Endothelial cell (in vitro differentiated cells): ENCODE measurements around the gene REEP6. TPM values are rescaled to one million over a fixed set of nuclear protein-coding genes. Genes with fewer than 3 reads are reported as not detected.
A peak's percentile ranks its signal among the peaks of the same experiment; 100 is the strongest.

Source experiments
- DNase-seq: peaks from one replicate; pipeline ENCODE4 v3.0.0; 2021; ENCODE audit warnings: low spot score
- H3K27ac Mint-ChIP-seq: one replicate; pipeline ENCODE4 v1.8.0; 2021; ENCODE audit warnings: mixed read lengths, inconsistent platforms; ENCODE audit not compliant: unreplicated experiment
- H3K27me3 Mint-ChIP-seq: one replicate; pipeline ENCODE4 v1.8.0; 2021; ENCODE audit warnings: mild to moderate bottlenecking, moderate library complexity, mixed read lengths, inconsistent platforms; ENCODE audit not compliant: unreplicated experiment
- H3K36me3 Mint-ChIP-seq: one replicate; pipeline ENCODE4 v1.8.0; 2021; ENCODE audit warnings: mild to moderate bottlenecking, low read depth, mixed read lengths, inconsistent platforms; ENCODE audit not compliant: unreplicated experiment
- H3K4me1 Mint-ChIP-seq: one replicate; pipeline ENCODE4 v1.8.0; 2021; ENCODE audit warnings: mild to moderate bottlenecking, mixed read lengths, inconsistent platforms; ENCODE audit not compliant: unreplicated experiment
- H3K4me3 Mint-ChIP-seq: one replicate; pipeline ENCODE4 v1.8.0; 2021; ENCODE audit warnings: mild to moderate bottlenecking, mixed read lengths, inconsistent platforms; ENCODE audit not compliant: unreplicated experiment
- H3K9me3 Mint-ChIP-seq: one replicate; pipeline ENCODE4 v1.8.0; 2021; ENCODE audit warnings: mixed read lengths, inconsistent platforms; ENCODE audit not compliant: unreplicated experiment
- total RNA-seq: library from RNA; stranded (reverse); fragmentation: NEBNext Ultra II Directional; extraction: Animal tissue kit (Norgen Biotek cat#: 25700); gene quantifications from one replicate; pipeline ENCODE4 v1.2.1, GENCODE V29; 2021; ENCODE audit not compliant: unreplicated experiment
- TF ChIP-seq, protein P1 (sequence below): fragments of 200-600 bp; sonication (generic); IDR thresholded peaks from one replicate; pipeline ENCODE4 v1.5.0; 2021; ENCODE audit warnings: antibody characterized with exemption; ENCODE audit not compliant: unreplicated experiment

The REEP6 gene
- total RNA-seq, 1 donor from 2014 or later = 2.3 TPM

- no peak for DNase-seq
- TF ChIP-seq, protein P1, sequence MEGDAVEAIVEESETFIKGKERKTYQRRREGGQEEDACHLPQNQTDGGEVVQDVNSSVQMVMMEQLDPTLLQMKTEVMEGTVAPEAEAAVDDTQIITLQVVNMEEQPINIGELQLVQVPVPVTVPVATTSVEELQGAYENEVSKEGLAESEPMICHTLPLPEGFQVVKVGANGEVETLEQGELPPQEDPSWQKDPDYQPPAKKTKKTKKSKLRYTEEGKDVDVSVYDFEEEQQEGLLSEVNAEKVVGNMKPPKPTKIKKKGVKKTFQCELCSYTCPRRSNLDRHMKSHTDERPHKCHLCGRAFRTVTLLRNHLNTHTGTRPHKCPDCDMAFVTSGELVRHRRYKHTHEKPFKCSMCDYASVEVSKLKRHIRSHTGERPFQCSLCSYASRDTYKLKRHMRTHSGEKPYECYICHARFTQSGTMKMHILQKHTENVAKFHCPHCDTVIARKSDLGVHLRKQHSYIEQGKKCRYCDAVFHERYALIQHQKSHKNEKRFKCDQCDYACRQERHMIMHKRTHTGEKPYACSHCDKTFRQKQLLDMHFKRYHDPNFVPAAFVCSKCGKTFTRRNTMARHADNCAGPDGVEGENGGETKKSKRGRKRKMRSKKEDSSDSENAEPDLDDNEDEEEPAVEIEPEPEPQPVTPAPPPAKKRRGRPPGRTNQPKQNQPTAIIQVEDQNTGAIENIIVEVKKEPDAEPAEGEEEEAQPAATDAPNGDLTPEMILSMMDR = peak; percentile 42
- Mint-ChIP-seq H3K36me3 (no peaks in the 10 kb centered on the region), H3K4me1 (no peaks in the 10 kb centered on the region), H3K4me3 (no peak overlapping the region), H3K9me3 (no peaks in the 10 kb centered on the region), H3K27ac (no peak overlapping the region), H3K27me3 (peaks cover 9% of the 10 kb centered on the region)
Observed at GRCh38 chr19:1465191-1466016, 25.6 kb upstream of the REEP6 start.

GRCh38 chr19:1466018-1466460, 24.9 kb upstream of the REEP6 start:
- TF ChIP-seq, protein P1 = peak; percentile 12
- Mint-ChIP-seq H3K36me3 (no peaks in the 10 kb centered on the region), H3K4me3 (no peak overlapping the region), H3K9me3 (no peaks in the 10 kb centered on the region), H3K27me3 (peaks cover 10% of the 10 kb centered on the region), H3K27ac (no peak overlapping the region), H3K4me1 (no peaks in the 10 kb centered on the region)
- DNase-seq = no peak

DNA sequence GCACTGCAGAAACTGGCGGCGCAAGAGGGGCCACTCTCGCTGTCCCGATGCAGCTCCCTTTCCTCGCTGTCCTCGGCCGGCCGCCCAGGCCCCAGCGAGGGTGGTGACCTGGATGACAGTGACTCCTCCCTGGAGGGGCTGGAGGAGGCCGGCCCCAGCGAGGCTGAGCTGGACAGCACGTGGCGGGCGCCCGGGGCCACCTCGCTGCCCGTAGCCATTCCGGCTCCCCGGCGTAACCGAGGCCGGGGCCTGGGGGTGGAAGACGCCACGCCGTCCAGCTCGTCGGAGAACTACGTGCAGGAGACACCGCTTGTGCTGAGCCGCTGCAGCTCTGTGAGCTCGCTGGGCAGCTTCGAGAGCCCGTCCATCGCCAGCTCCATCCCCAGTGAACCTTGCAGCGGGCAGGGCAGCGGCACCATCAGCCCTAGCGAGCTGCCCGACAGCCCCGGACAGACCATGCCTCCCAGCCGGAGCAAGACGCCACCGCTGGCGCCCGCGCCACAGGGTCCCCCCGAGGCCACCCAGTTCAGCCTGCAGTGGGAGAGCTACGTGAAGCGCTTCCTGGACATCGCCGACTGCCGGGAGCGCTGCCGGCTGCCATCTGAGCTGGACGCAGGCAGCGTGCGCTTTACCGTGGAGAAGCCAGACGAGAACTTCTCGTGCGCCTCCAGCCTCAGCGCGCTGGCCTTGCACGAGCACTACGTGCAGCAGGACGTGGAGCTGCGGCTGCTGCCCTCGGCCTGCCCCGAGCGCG, 24.3 kb upstream of the REEP6 start:
- H3K4me1 Mint-ChIP-seq = no peaks in the 10 kb centered on the region
- no peak overlapping the region for H3K27ac Mint-ChIP-seq
- H3K36me3 Mint-ChIP-seq = no peaks in the 10 kb centered on the region
- TF ChIP-seq, protein P1 = no peak
- H3K9me3 Mint-ChIP-seq = no peaks in the 10 kb centered on the region
- DNase-seq = no peak
- peaks cover 12% of the 10 kb centered on the region for H3K27me3 Mint-ChIP-seq
- no peak overlapping the region for H3K4me3 Mint-ChIP-seq

- H3K36me3 Mint-ChIP-seq = no peaks in the 10 kb centered on the region
- H3K4me1 Mint-ChIP-seq = no peaks in the 10 kb centered on the region
- no peak overlapping the region for H3K4me3 Mint-ChIP-seq
- H3K27ac Mint-ChIP-seq = no peak overlapping the region
- peaks cover 12% of the 10 kb centered on the region for H3K27me3 Mint-ChIP-seq
- TF ChIP-seq, protein P1 = no peak
- no peak for DNase-seq
- no peaks in the 10 kb centered on the region for H3K9me3 Mint-ChIP-seq
Observed at GRCh38 chr19:1467215-1467489, 23.8 kb upstream of the REEP6 start.
